ENCODE data around the gene INTS15.

The INTS15 gene

GRCh38 chr7:6655636-6656385 is 66.0 kb downstream of the INTS15 start:
- no peak for DNase-seq (ENCODE audit: low read depth, low spot score)

- no peak for DNase-seq (ENCODE audit: low read depth, low spot score)
Measured at GRCh38 chr7:6656413-6656812, 66.6 kb downstream of the INTS15 start.

Data from activated CD4-positive, CD25-positive, alpha-beta regulatory T cell treated with anti-CD3 and anti-CD28 coated beads, Interleukin-2, amount 50 U/mL, for 16 hours (primary cell).